ENCODE results near the gene IL7R. TPM values are rescaled to one million over a fixed set of nuclear protein-coding genes. Genes with fewer than 3 reads are reported as not detected.

IL7R gene
- total and polyA plus RNA-seq, 2 donors (not counting 3 experiments of a cell fraction or from before 2014, with no cell fraction given) = 1.0 to 1.2 TPM

- DNase-seq (ENCODE audit: low read depth, low spot score) (no peak), FAIRE-seq (no peak)
- Histone ChIP-seq H3K27ac (ENCODE audit: insufficient read depth, low read depth, low read length) (no peak overlapping the region), H3K4me1 (ENCODE audit: control insufficient read depth, extremely low read depth, insufficient read depth, low read length) (peaks cover 10% of the 10 kb centered on the region), H3K9me3 (replicated peaks; ENCODE audit: control insufficient read depth, insufficient read depth, low read length) (no peaks in the 10 kb centered on the region), H3K36me3 (ENCODE audit: control insufficient read depth in 2 of 2, extremely low read depth in 1 of 2, insufficient read depth in 2 of 2, low read length in 2 of 2) (no peaks in the 10 kb centered on the region), H3K79me2 (ENCODE audit: control insufficient read depth, insufficient read depth, low read length) (no peaks in the 10 kb centered on the region), H3K4me2 (ENCODE audit: insufficient read depth, low read length) (no peak overlapping the region), H4K20me1 (replicated peaks; ENCODE audit: control insufficient read depth, extremely low read depth, insufficient read depth, low read length) (no peaks in the 10 kb centered on the region), H3K27me3 (ENCODE audit: control insufficient read depth in 2 of 2, insufficient read depth in 2 of 2, low read length in 2 of 2) (no peaks in the 10 kb centered on the region), H2AFZ (ENCODE audit: low read depth, low read length) (peak overlapping the region; percentile 40), H3K9me1 (replicated peaks; ENCODE audit: control insufficient read depth, extremely low read depth, insufficient read depth, low read length) (no peaks in the 10 kb centered on the region), H3K4me3 (replicated peaks in 1 of 3; ENCODE audit: insufficient read depth in 1 of 3, low read depth in 1 of 3, low read length in 3 of 3) (no peak overlapping the region), H3K9ac (replicated peaks; ENCODE audit: extremely low read depth, insufficient read depth, low read length) (no peak overlapping the region)
- CTCF ChIA-PET = interaction anchor here (1.4 to 4.1 kb wide), 2 partner anchors 49 to 72 kb away, joined by 4 to 17 read pairs; no protein-coding TSS in a partner anchor
- intact Hi-C loops (cut with micrococcal nuclease) = no loop called here
- no peak for TF ChIP-seq POLR2AphosphoS5 (IDR thresholded peaks at IDR 0.05; ENCODE audit: insufficient read depth, low read depth, low read length)
- no peak for TF ChIP-seq JUN (IDR thresholded peaks at IDR 0.05; ENCODE audit: borderline replicate concordance, insufficient read depth, insufficient read length, low read depth)
- TF ChIP-seq CTCF (IDR thresholded peaks at IDR 0.05; ENCODE audit: extremely low read depth in 1 of 2, insufficient read depth in 1 of 2, low read depth in 1 of 2, low read length in 2 of 2) = no peak
- TF ChIP-seq POLR2A (IDR thresholded peaks at IDR 0.05; ENCODE audit: low read depth, low read length) = no peak
- TF ChIP-seq MAX (IDR thresholded peaks at IDR 0.05; ENCODE audit: insufficient read depth, insufficient read length) = no peak
- TF ChIP-seq EZH2 (IDR thresholded peaks at IDR 0.05; ENCODE audit: borderline replicate concordance, low read depth, low read length, severe bottlenecking) = no peak
- TF ChIP-seq MYC (IDR thresholded peaks at IDR 0.05; ENCODE audit: low read depth, low read length) = no peak
- TF ChIP-seq GATA2 (IDR thresholded peaks at IDR 0.05; ENCODE audit: insufficient read depth, insufficient read length, low read depth, low read length) = no peak
- dilution Hi-C loops (cut with MboI; ENCODE audit: extremely low pct_ligation_motif_present, low sequenced_read_pairs) = no loop called here
- no TSS peak for BruUV-seq (replicated peaks)
- POLR2A ChIA-PET = no interaction called here
Measured at GRCh38 chr5:35852084-35852734, 4.5 kb upstream of the IL7R start.

Measured in endothelial cell of umbilical vein (primary cell).